Astrocyte (in vitro differentiated cells and primary cell): ENCODE measurements around the gene TMEM258.

ENCODE experiments used
- CTCF ChIP-seq: IDR thresholded peaks from 2 replicates; pipeline ENCODE4 v1.5.1; 2011; ENCODE audit warnings: low read depth, mild to moderate bottlenecking, inconsistent platforms, low read length, moderate library complexity; ENCODE audit not compliant: insufficient read depth
- EZH2 ChIP-seq: IDR thresholded peaks from 2 replicates; pipeline ENCODE4 v1.6.1; 2012; ENCODE audit warnings: mild to moderate bottlenecking, low read length, inconsistent platforms; ENCODE audit not compliant: insufficient read depth

- TF ChIP-seq CTCF (no peak), EZH2 (no peak)
These were observed 22.8 kb upstream of the TMEM258 start for GRCh38 chr11:61814958-61815789.
